Mesodermal cell (in vitro differentiated cells): Measurements from ENCODE around the gene PPP2R3B.

Experiments used
- H3K27ac ChIP-seq: 2 replicates; pipeline ENCODE4 v1.7.0; 2013; ENCODE audit warnings: mild to moderate bottlenecking, low read depth, low read length, moderate library complexity; ENCODE audit not compliant: severe bottlenecking
- H3K36me3 ChIP-seq: 2 replicates; pipeline ENCODE4 v1.7.1; 2013; ENCODE audit warnings: mild to moderate bottlenecking, low read length, moderate library complexity; ENCODE audit not compliant: control insufficient read depth, insufficient read depth
- H3K4me1 ChIP-seq: one replicate; pipeline ENCODE4 v1.7.1; 2013; ENCODE audit warnings: mild to moderate bottlenecking, low read length; ENCODE audit not compliant: insufficient read depth, control insufficient read depth, poor library complexity, severe bottlenecking
- H3K4me3 ChIP-seq: 2 replicates; pipeline ENCODE4 v1.7.0; 2013; ENCODE audit warnings: low read length, control low read depth, mild to moderate bottlenecking; ENCODE audit not compliant: insufficient read depth, poor library complexity, severe bottlenecking; ENCODE audit errors: extremely low read depth
- H3K9me3 ChIP-seq: 2 replicates; pipeline ENCODE4 v1.7.1; 2013; ENCODE audit warnings: mild to moderate bottlenecking, low read length, moderate library complexity; ENCODE audit not compliant: control insufficient read depth
- WGBS, 2 experiments: methylation state at CpG; one replicate each; pipeline ENCODE4 v1.1.5; 2013; ENCODE audit warnings: missing lambda C conversion rate in 2 of 2; ENCODE audit not compliant: insufficient coverage in 2 of 2; 5-methylcytosine and 5-hydroxymethylcytosine counted together

PPP2R3B gene

DNA sequence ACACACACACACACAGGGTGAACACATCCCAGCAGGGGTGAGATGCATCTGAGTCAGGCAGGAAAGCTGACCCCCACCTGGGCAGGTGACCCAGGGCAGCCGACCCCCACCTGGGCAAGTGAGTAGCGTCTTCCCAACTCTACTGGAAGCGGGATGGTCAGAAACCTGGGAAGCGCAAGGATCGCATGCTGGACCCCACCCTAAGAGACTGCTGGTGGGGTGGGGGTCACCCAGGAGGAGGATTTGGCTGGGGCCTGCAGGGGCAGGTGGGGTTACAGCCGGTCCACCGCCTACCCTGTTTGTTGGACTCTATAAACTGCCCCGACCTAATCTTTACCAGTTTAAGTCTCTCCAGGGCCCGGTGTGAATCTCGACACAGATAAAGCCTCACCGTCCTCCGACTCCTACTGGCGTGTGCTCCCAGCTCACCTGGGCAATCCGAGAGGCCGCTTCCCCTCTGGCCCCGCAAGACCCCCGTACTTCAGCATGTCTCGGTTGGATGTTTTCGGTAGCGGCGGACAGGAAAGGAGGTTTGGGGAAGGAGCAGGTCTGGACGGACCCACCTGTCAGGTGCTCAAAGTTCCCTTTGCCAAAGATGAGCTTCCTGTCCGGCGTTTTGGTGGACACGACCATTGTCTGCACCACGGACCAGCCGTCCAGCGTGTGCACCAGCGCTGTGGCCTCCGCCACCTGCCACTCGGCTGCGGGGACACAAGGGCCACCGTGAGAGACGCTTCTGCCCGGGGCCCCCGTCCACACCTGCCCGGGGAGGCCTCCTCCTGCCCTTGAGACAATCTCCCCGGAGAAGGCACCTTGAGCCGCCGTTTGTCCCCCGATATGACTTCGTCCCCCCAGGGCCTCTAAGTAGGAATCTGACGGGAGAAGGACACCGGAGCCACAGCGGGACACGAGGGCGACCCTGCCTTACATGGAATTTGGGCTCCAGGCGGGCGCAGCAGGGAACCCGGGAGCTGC is 70.1 kb downstream of the PPP2R3B start:
- no peak overlapping the region for H3K27ac ChIP-seq
- H3K4me1 ChIP-seq = peaks cover 6% of the 10 kb centered on the region
- WGBS, 2 experiments = 95% methylated on average over 50 of the region's 50 CpGs
- H3K36me3 ChIP-seq = peaks cover 46% of the 10 kb centered on the region
- H3K9me3 ChIP-seq = no peaks in the 10 kb centered on the region
- peak overlapping the region; percentile 18 for H3K4me3 ChIP-seq

DNA sequence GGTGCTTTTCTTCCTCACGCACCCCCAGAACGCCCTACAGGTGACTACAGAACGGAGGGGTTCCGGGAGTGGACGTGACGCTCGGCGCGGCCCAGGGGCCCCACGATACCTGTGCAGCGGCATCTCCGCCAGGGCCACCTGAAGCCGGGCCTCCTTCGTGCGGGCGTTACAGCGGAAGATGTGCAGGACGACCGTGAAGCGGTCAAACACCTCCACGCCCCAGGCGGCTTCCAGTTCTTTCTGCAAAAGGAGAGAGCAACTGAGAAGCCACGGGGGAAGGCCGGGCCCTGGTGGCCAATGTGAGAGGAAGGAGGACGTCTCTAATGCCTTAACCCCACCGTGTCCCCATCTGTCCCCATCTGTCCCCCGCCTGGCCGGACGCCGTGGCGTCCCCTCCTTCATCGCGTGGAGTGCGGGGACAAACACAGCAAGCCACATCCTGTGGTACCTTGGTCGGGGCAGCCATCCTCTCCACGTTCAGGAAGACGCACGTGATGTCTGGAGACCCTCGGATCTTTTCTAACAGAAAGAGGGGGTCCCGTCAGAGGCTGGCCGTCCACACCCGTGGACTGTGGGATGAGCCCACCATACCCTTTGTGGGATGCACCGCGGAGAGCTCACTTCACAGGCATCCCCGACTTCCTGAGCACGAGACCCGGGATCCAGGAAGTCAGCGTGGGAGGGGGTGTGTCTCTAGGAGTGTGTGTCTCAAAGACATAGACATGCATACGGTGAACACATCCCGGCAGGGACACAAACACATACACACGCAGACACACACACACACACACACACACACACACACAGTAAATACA is 71.7 kb downstream of the PPP2R3B start:
- H3K27ac ChIP-seq = no peak overlapping the region
- peaks cover 60% of the 10 kb centered on the region for H3K36me3 ChIP-seq
- no peaks in the 10 kb centered on the region for H3K4me1 ChIP-seq
- no peak overlapping the region for H3K4me3 ChIP-seq
- H3K9me3 ChIP-seq = no peaks in the 10 kb centered on the region
- 91 to 94% methylated on average over 38 to 41 of the region's 51 CpGs for WGBS, 2 experiments

DNA sequence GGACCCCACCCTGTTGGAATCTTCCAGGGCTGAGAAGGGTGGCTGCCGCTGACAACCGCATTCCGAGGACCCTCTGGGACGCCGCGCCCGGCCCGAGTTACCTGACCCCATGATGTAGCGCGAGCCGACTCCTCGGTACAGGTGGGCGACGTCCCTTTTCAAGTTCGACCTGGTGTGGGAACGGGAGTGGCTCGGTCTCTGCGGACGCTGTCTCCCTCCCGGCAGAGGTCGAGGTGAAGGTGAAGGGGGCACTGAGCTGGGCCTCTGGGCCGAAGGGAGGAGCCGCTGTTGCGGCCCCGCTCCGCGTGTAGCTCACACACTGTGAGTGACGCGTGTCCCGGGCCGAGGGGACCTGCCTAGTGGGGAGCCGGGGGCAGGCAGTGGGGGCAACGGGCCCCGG is 72.7 kb downstream of the PPP2R3B start:
- Histone ChIP-seq H3K36me3 (peaks cover 65% of the 10 kb centered on the region), H3K4me1 (no peaks in the 10 kb centered on the region), H3K4me3 (no peak overlapping the region), H3K9me3 (no peaks in the 10 kb centered on the region), H3K27ac (no peak overlapping the region)
- 98 to 99% methylated on average over 26 to 34 of the region's 34 CpGs for WGBS, 2 experiments

DNA sequence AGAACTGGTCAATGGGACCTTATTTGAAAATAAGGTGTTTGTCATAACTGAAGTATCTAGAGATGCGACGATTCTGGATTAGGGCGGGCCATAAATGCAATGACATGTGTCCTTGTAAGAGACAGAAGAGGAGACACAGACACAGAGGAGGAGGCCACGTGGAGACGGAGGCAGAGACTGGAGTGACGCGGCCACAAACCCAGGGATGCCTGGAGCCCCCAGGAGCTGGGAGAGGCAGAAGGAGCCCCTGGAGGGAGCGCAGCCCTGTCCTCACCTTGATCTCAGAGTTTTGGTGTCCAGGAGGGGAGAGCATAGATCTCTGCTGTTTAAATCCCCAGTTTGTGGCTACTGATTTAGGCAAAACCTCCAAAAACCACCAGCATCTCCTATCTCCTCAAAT is 73.2 kb downstream of the PPP2R3B start:
- whole genome bisulfite sequencing, 2 experiments = 95 to 98% methylated on average over 8 of the region's 8 CpGs
- H3K36me3 ChIP-seq = peaks cover 69% of the 10 kb centered on the region

DNA sequence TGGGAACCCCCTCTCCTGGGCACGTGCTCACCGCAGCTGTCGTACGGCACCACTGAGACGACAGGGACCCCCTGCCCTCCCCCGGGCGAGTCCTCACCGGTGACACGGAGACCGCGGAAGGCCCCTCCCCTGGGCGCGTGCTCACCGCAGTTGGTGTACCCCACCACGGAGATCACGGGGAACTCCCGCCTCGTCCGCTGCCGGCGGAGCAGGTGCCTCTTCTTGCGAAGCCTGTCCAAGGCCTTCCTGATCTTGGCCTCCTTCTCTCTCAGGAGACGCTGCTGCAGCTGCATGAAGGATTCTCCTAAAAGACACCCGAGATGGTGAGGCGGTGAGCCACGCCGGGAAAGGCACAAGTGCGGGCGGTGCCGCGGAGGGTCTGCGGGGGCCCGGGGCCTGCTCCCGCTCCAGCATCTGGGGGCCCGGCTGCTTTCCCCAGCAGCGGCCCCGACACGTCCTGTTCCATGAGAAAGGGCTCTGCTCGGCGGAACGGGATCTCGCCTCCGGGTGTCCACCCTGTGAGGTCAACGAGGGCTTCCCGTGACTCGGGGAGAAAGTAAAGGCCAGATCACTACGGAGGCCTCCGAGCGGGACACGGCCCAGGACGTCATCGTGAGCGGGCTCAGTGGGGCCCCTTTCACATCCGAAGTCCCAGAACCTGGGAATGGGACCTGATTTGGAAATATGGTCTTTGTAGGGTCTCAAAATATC is 73.9 kb downstream of the PPP2R3B start:
- Histone ChIP-seq H3K9me3 (no peaks in the 10 kb centered on the region), H3K36me3 (peaks cover 77% of the 10 kb centered on the region), H3K4me3 (no peak overlapping the region), H3K4me1 (no peaks in the 10 kb centered on the region), H3K27ac (no peak overlapping the region)
- WGBS, 2 experiments = 97% methylated on average over 46 to 50 of the region's 54 CpGs

More for the DNA sequence above, 73.2 kb downstream of the PPP2R3B start:
- Histone ChIP-seq H3K9me3 (no peaks in the 10 kb centered on the region), H3K4me1 (no peaks in the 10 kb centered on the region), H3K27ac (no peak overlapping the region), H3K4me3 (no peak overlapping the region)

DNA sequence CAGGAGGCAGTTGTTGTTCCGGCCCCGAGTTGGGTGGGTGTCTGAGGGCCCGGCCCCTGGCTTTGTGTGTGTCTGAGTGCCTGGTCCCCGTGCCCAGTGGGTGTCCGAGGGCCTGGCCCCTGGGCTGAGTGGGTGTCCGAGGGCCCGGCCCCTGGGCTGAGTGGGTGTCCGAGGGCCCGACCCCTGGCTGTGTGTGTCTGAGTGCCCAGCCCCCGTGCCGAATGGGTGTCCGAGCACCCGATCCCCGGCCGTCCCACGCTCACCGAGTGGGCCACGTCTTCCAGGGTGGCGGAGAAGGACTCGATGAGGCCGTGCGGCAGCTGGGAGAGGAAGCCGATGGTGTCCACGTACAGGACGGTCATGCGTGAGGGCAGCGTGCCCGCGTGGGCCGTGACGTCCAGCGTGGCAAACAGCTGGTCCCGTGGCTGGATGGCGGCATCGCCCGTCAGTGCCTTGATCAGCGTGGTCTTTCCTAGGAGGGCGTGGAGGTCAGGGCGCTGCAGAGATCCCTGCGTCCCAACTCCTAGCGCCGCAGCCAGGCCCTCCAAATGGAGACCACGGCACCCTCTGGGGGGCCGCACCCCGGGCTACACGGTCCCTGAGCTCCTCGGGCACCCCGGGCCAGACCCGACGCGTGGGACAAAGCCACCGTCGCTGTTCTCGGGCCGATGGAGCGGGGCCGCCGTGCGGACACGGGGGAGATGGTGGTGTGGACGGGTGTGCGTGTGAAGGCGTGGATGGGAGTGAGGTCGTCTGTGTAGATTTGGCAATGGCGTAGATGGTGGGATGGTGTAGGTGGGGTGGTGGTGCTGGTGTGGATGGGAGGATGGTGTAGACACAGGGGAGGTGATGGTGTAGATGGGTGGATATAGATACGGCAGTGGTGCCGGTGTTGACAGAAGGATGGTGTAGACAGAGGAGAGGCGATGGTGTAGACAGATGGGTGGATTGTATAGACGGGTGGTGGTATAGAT is 75.3 kb downstream of the PPP2R3B start:
- Histone ChIP-seq H3K36me3 (peaks cover 80% of the 10 kb centered on the region), H3K4me3 (no peak overlapping the region), H3K9me3 (no peaks in the 10 kb centered on the region), H3K4me1 (no peaks in the 10 kb centered on the region), H3K27ac (no peak overlapping the region)
- WGBS, 2 experiments = 96% methylated on average over 52 to 63 of the region's 69 CpGs

DNA sequence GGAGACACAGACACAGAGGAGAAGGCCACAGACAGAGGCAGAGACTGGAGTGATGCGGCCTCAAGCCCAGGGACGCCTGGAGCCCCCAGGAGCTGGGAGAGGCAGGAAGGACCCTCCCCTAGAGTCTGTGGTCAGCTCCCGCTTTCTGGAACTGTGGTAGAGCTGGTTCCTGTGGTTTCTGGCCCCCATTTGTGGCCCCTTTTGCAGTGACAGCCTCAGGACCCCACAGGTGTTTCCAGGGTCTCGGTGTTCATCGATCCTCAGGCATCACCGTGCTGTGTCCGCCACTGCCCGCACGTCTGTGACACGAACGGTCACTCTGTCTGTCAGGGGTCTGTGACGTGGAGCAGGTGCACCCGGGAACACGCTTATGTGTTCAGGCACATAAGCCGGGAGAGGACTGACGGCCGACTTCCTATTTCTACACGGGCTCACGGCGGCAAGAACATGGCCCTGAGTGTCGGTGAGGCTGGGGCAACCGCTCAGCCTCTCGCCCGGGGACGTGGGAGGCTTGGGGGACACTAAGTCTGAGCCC is 76.0 kb downstream of the PPP2R3B start:
- 92% methylated on average over 22 to 25 of the region's 25 CpGs for WGBS, 2 experiments
- Histone ChIP-seq H3K9me3 (no peaks in the 10 kb centered on the region), H3K4me3 (no peak overlapping the region), H3K27ac (no peak overlapping the region), H3K36me3 (peaks cover 82% of the 10 kb centered on the region), H3K4me1 (no peaks in the 10 kb centered on the region)

DNA sequence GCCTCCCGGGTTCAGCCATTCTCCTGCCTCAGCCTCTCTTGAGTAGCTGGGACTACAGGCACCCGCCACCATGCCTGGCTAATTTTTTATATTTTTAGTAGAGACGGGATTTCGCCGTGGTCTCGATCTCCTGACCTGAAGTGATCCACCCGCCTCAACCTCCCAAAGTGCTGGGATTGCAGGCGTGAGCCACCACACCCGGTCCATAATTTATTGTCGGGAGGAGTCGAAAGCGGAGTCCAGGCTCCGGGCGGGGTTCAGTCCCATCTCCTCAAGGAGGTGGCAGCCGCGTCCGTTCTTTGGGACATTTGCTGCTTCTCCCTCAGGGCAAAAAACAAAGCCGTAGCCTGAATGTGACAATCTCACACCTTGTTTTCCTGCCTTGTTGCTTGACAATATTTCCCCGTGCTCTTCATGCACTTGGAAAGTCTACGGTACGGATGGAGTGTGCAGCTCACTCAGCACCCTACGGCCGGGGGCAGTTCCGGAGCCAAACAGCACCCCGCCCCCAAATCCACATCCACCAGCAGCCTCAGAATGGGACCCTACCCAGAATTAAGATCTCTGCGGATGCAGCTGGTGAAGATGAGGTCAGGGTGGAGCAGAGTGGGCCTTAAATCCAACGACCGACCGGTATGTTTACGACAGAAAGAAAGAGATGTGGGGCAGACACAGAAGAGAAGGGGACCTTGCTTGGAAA is 77.7 kb downstream of the PPP2R3B start:
- no peaks in the 10 kb centered on the region for H3K9me3 ChIP-seq
- no peak overlapping the region for H3K27ac ChIP-seq
- 96 to 98% methylated on average over 25 to 27 of the region's 30 CpGs for WGBS, 2 experiments
- no peak overlapping the region for H3K4me3 ChIP-seq
- peaks cover 81% of the 10 kb centered on the region for H3K36me3 ChIP-seq
- H3K4me1 ChIP-seq = no peaks in the 10 kb centered on the region
